PFSK-1 (cell line): ENCODE results near the gene RHBDD2.

Experiments used
- POLR2AphosphoS5 ChIP-seq: IDR thresholded peaks from 2 replicates; pipeline ENCODE4 v1.6.1; 2012; ENCODE audit warnings: low read depth, mild to moderate bottlenecking, control low read depth, low read length, moderate library complexity
- SIN3A ChIP-seq: IDR thresholded peaks from 2 replicates; pipeline ENCODE4 v1.6.1; 2012; ENCODE audit warnings: mild to moderate bottlenecking, low read length, moderate library complexity, borderline replicate concordance; ENCODE audit not compliant: insufficient read depth

DNA sequence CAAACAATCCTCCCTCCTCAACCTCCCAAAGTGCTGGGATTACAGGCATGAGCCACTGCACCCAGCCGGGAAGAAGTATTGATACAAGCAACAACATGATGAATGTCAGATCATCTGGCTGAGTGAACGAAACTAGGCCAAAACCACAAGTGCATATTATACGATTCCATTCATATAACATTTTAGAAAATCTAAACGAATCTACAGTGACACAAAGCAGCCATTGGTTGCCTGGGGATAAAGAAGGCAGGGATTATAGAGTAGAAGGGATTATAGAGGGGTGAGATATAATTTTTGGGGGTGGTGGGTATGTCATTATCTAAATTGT is 11.5 kb upstream of the RHBDD2 start:
- no peak for TF ChIP-seq POLR2AphosphoS5
- TF ChIP-seq SIN3A, result no peak
